Activated T-cell treated with anti-CD3 and anti-CD28 coated beads, Interleukin-2, amount 50 U/mL, for 72 hours (primary cell): ENCODE results near the gene QRFPR. TPM values are rescaled to one million over a fixed set of nuclear protein-coding genes. Genes with fewer than 3 reads are reported as not detected.
A peak's percentile ranks its signal among the peaks of the same experiment; 100 is the strongest.
"Not testable (repeated sequence)": the region's sequence is repeated elsewhere in the genome, so short reads cannot be mapped to it uniquely, and the experiment has no call there.

ENCODE experiments used
- ATAC-seq, 2 donors: fragments of 150-1000 bp; cut with Tn5 transposase; replicated peaks in 1 of 2; 2 replicates each; pipeline ENCODE4 v1.10.0; 2021; ENCODE audit warnings: moderate library complexity in 2 of 2, mild to moderate bottlenecking in 1 of 2
- DNase-seq, 2 donors: peaks; one replicate each; pipeline ENCODE4 v3.0.0; 2021 to 2022; ENCODE audit warnings: mixed read lengths in 1 of 2
- H3K27ac Mint-ChIP-seq: one replicate; pipeline ENCODE4 v1.8.0; 2022; ENCODE audit warnings: mild to moderate bottlenecking, moderate library complexity, mixed read lengths
- H3K27me3 Mint-ChIP-seq: one replicate; pipeline ENCODE4 v1.8.0; 2022; ENCODE audit warnings: low read depth, mixed read lengths
- H3K36me3 Mint-ChIP-seq, 2 donors: one replicate each; pipeline ENCODE4 v1.8.0; 2022; ENCODE audit warnings: mixed read lengths in 2 of 2, mild to moderate bottlenecking in 1 of 2; ENCODE audit not compliant: insufficient read depth in 2 of 2
- H3K4me1 Mint-ChIP-seq: one replicate; pipeline ENCODE4 v1.8.0; 2022; ENCODE audit warnings: low read depth, mixed read lengths
- H3K4me3 Mint-ChIP-seq, 2 donors: one replicate each; pipeline ENCODE4 v1.8.0; 2022; ENCODE audit warnings: mild to moderate bottlenecking in 2 of 2, mixed read lengths in 2 of 2, moderate library complexity in 2 of 2
- H3K9me3 Mint-ChIP-seq, 2 donors: one replicate each; pipeline ENCODE4 v1.8.0; 2022; ENCODE audit warnings: mixed read lengths in 2 of 2
- total RNA-seq, 2 donors: library from RNA; stranded (reverse); gene quantifications; one replicate each; pipeline ENCODE4 v1.2.3, GENCODE V29; 2022

Gene QRFPR
- total RNA-seq, 2 donors from 2014 or later, result not detected

DNA sequence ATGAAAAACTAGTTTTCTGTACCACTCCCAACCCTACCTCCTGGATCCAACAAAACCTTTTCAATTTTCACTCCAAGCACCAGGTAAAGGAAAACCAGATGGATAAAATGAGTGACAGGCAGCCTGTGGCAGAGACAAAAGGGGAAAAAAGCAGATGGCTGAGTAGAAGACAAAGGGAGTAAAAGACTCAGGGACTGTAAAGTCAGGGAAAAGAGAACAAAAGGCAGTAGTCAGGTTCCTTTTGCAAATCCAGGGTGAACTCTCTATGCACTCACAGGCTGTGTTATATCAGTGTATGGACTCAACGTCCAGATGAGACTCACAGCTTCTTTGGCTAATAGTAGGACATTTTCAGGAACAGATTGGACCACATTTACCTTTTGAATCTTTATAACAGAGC is 54.2 kb downstream of the QRFPR start:
- H3K4me1 Mint-ChIP-seq, result no peaks in the 10 kb centered on the region
- H3K27me3 Mint-ChIP-seq, result peaks cover 56% of the 10 kb centered on the region
- no peaks in the 10 kb centered on the region for H3K9me3 Mint-ChIP-seq

DNA sequence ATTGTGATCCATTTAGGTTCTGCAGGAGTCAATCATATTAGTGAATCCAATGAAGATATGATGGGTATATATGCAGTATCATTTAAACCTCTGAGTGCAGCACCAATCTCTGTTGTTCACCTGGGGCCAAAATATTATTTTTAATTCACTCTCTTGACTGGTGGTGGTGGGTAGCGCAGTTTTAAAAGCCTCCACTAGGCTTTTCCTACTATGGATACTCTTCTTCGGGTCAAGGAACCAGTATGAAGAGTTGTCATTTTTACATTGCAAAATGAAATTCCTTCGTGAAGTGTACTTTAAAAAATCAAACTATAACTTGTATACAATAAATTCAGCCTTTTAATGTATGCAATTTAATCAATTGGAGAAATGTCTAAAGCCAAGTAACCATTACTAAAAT is 56.5 kb downstream of the QRFPR start:
- Mint-ChIP-seq H3K4me3 (no peak overlapping the region), H3K27ac (no peak overlapping the region), H3K27me3 (peaks cover 58% of the 10 kb centered on the region), H3K9me3 (no peaks in the 10 kb centered on the region), H3K4me1 (no peaks in the 10 kb centered on the region), H3K36me3 (no peaks in the 10 kb centered on the region)
- no peak for ATAC-seq
- DNase-seq, result no peak

More for the DNA sequence above, 54.2 kb downstream of the QRFPR start:
- Mint-ChIP-seq H3K4me3 (no peak overlapping the region), H3K27ac (no peak overlapping the region), H3K36me3 (no peaks in the 10 kb centered on the region)
- DNase-seq, result no peak
- no peak for ATAC-seq

GRCh38 chr4:121321466-121321865 is 59.4 kb downstream of the QRFPR start:
- no peak overlapping the region for H3K4me3 Mint-ChIP-seq
- peaks cover 48% of the 10 kb centered on the region for H3K27me3 Mint-ChIP-seq
- no peak for DNase-seq
- H3K36me3 Mint-ChIP-seq, result no peaks in the 10 kb centered on the region
- no peak for ATAC-seq
- peaks cover 0 to 3% of the 10 kb centered on the region in 2 donors for H3K9me3 Mint-ChIP-seq
- H3K4me1 Mint-ChIP-seq, result no peaks in the 10 kb centered on the region
- H3K27ac Mint-ChIP-seq, result no peak overlapping the region

DNA sequence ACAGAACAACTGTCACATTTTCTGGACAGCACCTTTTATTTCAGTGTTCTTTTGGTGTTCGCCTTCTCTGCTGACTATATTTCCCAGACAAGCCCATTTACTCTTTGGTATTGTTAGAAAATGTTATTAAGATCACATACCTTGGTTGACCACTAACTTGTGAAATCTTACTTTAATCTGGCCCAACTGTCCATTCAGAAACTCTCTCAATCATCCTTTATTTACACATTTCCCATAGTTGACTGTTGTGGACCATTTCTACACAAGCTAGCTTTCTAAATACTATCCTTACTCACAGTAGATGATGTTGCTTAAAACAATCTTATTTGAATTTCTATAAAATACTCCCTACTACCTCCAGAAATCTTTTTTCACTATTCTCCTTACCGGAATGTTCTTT is 64.7 kb downstream of the QRFPR start:
- ATAC-seq, result no peak
- no peak overlapping the region for H3K4me3 Mint-ChIP-seq
- H3K27me3 Mint-ChIP-seq, result peaks cover 25% of the 10 kb centered on the region
- no peak for DNase-seq
- H3K4me1 Mint-ChIP-seq, result no peaks in the 10 kb centered on the region
- no peaks in the 10 kb centered on the region for H3K36me3 Mint-ChIP-seq
- H3K27ac Mint-ChIP-seq, result no peak overlapping the region
- H3K9me3 Mint-ChIP-seq, result peaks cover 0 to 3% of the 10 kb centered on the region in 2 donors

GRCh38 chr4:121313430-121313829 is 67.4 kb downstream of the QRFPR start:
- peaks cover 15% of the 10 kb centered on the region for H3K27me3 Mint-ChIP-seq
- not testable (repeated sequence) for H3K4me1 Mint-ChIP-seq, ATAC-seq, DNase-seq, H3K36me3 Mint-ChIP-seq, H3K4me3 Mint-ChIP-seq, H3K27ac Mint-ChIP-seq, H3K9me3 Mint-ChIP-seq

DNA sequence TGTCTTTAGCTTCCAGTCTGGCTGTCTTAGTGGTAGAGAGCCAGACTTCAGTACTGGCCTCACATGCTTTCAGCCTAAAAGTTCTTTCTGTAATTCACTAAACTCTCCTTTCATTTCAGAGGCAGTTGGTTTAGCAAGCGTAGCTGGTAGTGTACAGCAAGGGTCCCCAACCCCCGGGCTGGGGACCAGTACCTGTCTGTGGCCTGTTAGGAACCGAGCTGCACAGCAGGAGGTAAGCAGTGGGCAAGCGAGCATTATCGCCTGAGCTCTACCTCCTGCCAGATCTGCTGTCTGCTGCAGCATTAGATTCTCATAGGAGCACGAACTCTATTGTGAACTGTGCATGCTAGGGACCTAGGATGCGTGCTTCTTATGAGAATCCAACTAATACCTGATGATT is 72.0 kb downstream of the QRFPR start:
- no peak overlapping the region for H3K27ac Mint-ChIP-seq
- DNase-seq (no peak), ATAC-seq (no peak)
- H3K4me1 Mint-ChIP-seq, result peaks cover 16% of the 10 kb centered on the region
- H3K36me3 Mint-ChIP-seq, result no peaks in the 10 kb centered on the region
- H3K4me3 Mint-ChIP-seq, result no peak overlapping the region
- H3K9me3 Mint-ChIP-seq, result no peaks in the 10 kb centered on the region
- H3K27me3 Mint-ChIP-seq, result peaks cover 5% of the 10 kb centered on the region

DNA sequence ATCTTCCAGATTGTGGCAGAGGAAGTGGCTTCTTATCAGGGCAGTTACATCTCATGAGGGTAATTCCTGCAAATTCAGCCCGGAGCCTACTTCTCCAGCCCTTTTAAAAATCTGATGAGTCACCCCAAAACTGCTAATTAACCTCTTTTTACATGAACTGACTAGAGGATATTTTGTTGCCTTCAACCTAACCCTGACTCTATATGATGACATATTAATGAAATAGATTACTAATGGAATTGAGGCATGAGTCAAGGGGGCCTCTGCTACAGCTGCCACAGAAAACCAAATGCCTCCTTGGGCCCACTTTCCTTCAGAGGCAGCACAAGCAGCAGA is 72.5 kb downstream of the QRFPR start:
- Mint-ChIP-seq H3K4me1 (peaks cover 16% of the 10 kb centered on the region), H3K9me3 (no peaks in the 10 kb centered on the region), H3K27ac (no peak overlapping the region)

GRCh38 chr4:121307445-121308327 is 73.1 kb downstream of the QRFPR start:
- Mint-ChIP-seq H3K36me3 (no peaks in the 10 kb centered on the region), H3K27me3 (peaks cover 9% of the 10 kb centered on the region), H3K27ac (peak overlapping the region; percentile 80), H3K4me1 (peaks cover 16% of the 10 kb centered on the region), H3K9me3 (no peaks in the 10 kb centered on the region), H3K4me3 (peak overlapping the region in 1 of 2 donors; percentile 65)
- ATAC-seq, result peak; percentile 67 to 74
- DNase-seq, result peak; percentile 49 to 60

More for the DNA sequence above, 72.5 kb downstream of the QRFPR start:
- DNase-seq (no peak), ATAC-seq (no peak)
- H3K27me3 Mint-ChIP-seq, result peaks cover 9% of the 10 kb centered on the region
- no peaks in the 10 kb centered on the region for H3K36me3 Mint-ChIP-seq
- H3K4me3 Mint-ChIP-seq, result no peak overlapping the region

DNA sequence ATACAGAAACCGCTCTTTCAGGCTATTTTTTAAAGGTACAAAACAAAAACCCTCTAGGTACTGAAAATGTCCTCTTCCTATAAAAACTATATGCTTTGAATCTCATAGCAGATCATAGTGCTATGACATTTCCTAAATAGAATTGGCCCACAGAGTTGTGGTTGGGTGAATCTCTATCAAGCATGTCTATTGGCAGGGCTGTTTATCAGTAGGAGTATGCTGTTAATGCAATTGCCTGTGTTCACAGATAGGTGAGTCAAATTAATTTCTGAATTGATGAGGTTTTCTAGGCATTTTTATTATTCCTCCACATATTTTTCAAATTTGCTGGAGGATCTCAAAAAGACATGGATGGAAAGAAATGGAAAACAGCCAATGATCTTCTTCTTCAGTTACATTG is 73.9 kb downstream of the QRFPR start:
- Mint-ChIP-seq H3K4me1 (peaks cover 16% of the 10 kb centered on the region), H3K9me3 (no peaks in the 10 kb centered on the region), H3K27ac (peak overlapping the region; percentile 80), H3K27me3 (peaks cover 9% of the 10 kb centered on the region), H3K4me3 (peak overlapping the region in 1 of 2 donors; percentile 65), H3K36me3 (no peaks in the 10 kb centered on the region)
- ATAC-seq (no peak), DNase-seq (no peak)

GRCh38 chr4:121304893-121305292 is 75.9 kb downstream of the QRFPR start:
- no peaks in the 10 kb centered on the region for H3K36me3 Mint-ChIP-seq
- ATAC-seq (no peak), DNase-seq (no peak)
- H3K9me3 Mint-ChIP-seq, result no peaks in the 10 kb centered on the region
- no peak overlapping the region for H3K4me3 Mint-ChIP-seq
- H3K27ac Mint-ChIP-seq, result no peak overlapping the region
- peaks cover 9% of the 10 kb centered on the region for H3K27me3 Mint-ChIP-seq
- peaks cover 16% of the 10 kb centered on the region for H3K4me1 Mint-ChIP-seq

DNA sequence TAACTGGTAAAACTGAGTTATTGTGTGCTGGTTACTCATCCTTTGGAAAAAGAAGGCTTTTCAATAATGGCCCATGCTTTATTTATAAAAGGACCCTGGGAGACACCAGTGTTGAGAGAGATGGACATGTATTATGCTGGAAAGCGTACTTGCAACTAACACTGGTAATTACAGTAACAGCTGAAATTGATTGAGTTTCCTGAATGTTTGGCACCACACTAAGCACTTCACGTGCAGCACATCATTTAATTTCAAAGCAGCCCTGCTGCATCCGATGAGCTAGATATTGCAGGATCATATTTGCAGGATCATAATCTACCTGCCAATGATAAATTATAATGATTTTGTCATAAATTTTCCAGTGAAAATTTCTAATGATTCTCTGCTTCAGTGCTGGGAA is 81.5 kb downstream of the QRFPR start:
- no peaks in the 10 kb centered on the region for H3K36me3 Mint-ChIP-seq
- ATAC-seq (no peak), DNase-seq (no peak)
- no peaks in the 10 kb centered on the region for H3K4me1 Mint-ChIP-seq
- no peak overlapping the region for H3K4me3 Mint-ChIP-seq
- H3K9me3 Mint-ChIP-seq, result no peaks in the 10 kb centered on the region
- no peak overlapping the region for H3K27ac Mint-ChIP-seq
- H3K27me3 Mint-ChIP-seq, result peaks cover 9% of the 10 kb centered on the region

GRCh38 chr4:121283319-121283718 is 97.5 kb downstream of the QRFPR start:
- DNase-seq (no peak), ATAC-seq (no peak)
- Mint-ChIP-seq H3K9me3 (peaks cover 0 to 9% of the 10 kb centered on the region in 2 donors), H3K27ac (no peak overlapping the region), H3K4me1 (peaks cover 23% of the 10 kb centered on the region), H3K4me3 (no peak overlapping the region), H3K27me3 (peaks cover 16% of the 10 kb centered on the region), H3K36me3 (peaks cover 9 to 13% of the 10 kb centered on the region in 2 donors)

DNA sequence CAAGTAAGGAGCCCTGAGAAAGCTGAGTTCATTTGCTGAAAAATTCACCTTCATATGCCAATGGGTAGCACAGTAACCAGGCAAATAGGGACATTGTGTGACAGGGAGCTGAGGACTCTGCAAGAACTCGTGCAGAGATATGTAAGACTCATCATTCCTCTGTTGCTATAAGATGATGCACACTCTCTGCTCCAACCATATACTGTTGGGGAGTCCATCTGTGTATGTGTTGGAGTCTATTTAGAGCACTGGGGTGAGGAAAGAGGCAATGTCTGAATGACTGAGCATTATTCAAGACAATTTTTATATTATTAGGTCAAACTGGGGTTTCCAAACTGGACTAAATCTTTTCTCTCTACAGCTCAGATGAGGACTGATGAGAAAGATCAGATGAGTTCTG is 100.4 kb downstream of the QRFPR start:
- Mint-ChIP-seq H3K4me3 (no peak overlapping the region), H3K27me3 (peaks cover 31% of the 10 kb centered on the region), H3K27ac (no peak overlapping the region), H3K4me1 (peaks cover 24% of the 10 kb centered on the region), H3K36me3 (peaks cover 4 to 5% of the 10 kb centered on the region in 2 donors), H3K9me3 (no peaks in the 10 kb centered on the region)
- DNase-seq (no peak), ATAC-seq (no peak)
